T47D (cell line): ENCODE measurements around the gene SP100.
A peak's percentile ranks its signal among the peaks of the same experiment; 100 is the strongest.
"Not testable (repeated sequence)": the region's sequence is repeated elsewhere in the genome, so short reads cannot be mapped to it uniquely, and the experiment has no call there.

Experiments used
- DNase-seq, 2 experiments: peaks; one replicate each; pipeline versions ENCODE4 v3.0.0 to v3.0.0-alpha.2; 2011 to 2012; ENCODE audit warnings: low read depth in 1 of 2, low spot score in 1 of 2
- JUND ChIP-seq: IDR thresholded peaks from 2 replicates; pipeline ENCODE4 v1.6.1; 2012; ENCODE audit warnings: low read depth
- in situ Hi-C: cut with HindIII; loops from 2 replicates; pipeline ENCODE4 v1.10.0; 2016; ENCODE audit warnings: low sequenced_read_pairs, low pct_unique_long_range_greater_than_20kb

SP100 gene

GRCh38 chr2:230416061-230416721 is at the start of gene SP100:
TSS of gene SP100 (plus strand) at chr2:230416201. CDS start at chr2:230416297, 96 bp downstream.
- DNase-seq: peak; percentile 33 to 61
- no peak for TF ChIP-seq JUND
- in situ Hi-C loops: no loop called here

- in situ Hi-C loops: no loop called here
- TF ChIP-seq JUND: no peak
- DNase-seq: no peak
Measured at GRCh38 chr2:230382108-230382507, 33.9 kb upstream of the SP100 start.

- DNase-seq: no peak
- in situ Hi-C loops: no loop called here
- no peak for TF ChIP-seq JUND
Measured at GRCh38 chr2:230383453-230383852, 32.5 kb upstream of the SP100 start.

- no peak for TF ChIP-seq JUND
- in situ Hi-C loops: no loop called here
- no peak for DNase-seq
Measured at GRCh38 chr2:230384986-230385385, 31.0 kb upstream of the SP100 start.

GRCh38 chr2:230394301-230394700 is 21.7 kb upstream of the SP100 start:
- TF ChIP-seq JUND: no peak
- no peak for DNase-seq
- in situ Hi-C loops: no loop called here

GRCh38 chr2:230398698-230399097 is 17.3 kb upstream of the SP100 start:
- in situ Hi-C loops, DNase-seq: not testable (repeated sequence)

- in situ Hi-C loops: no loop called here
- TF ChIP-seq JUND: no peak
- no peak for DNase-seq
Measured at GRCh38 chr2:230400041-230400440, 16.0 kb upstream of the SP100 start.

- in situ Hi-C loops: no loop called here
- no peak for TF ChIP-seq JUND
- DNase-seq: no peak
Measured at GRCh38 chr2:230400454-230400853, 15.5 kb upstream of the SP100 start.

- in situ Hi-C loops, DNase-seq: not testable (repeated sequence)
Measured at GRCh38 chr2:230401026-230401425, 15.0 kb upstream of the SP100 start.

- TF ChIP-seq JUND: no peak
- in situ Hi-C loops: no loop called here
Measured at GRCh38 chr2:230403746-230404145, 12.3 kb upstream of the SP100 start.

GRCh38 chr2:230405824-230406223 is 10.2 kb upstream of the SP100 start:
- no peak for TF ChIP-seq JUND
- no peak for DNase-seq
- in situ Hi-C loops: no loop called here

More at GRCh38 chr2:230403746-230404145, 12.3 kb upstream of the SP100 start:
- no peak for DNase-seq

- no peak for TF ChIP-seq JUND
- in situ Hi-C loops: no loop called here
- DNase-seq: no peak
Measured at GRCh38 chr2:230408244-230408842, 7.7 kb upstream of the SP100 start.

GRCh38 chr2:230409316-230409715 is 6.7 kb upstream of the SP100 start:
- in situ Hi-C loops, DNase-seq: not testable (repeated sequence)

- DNase-seq: no peak
- no peak for TF ChIP-seq JUND
- in situ Hi-C loops: no loop called here
Measured at GRCh38 chr2:230410263-230410662, 5.7 kb upstream of the SP100 start.
